GM21619 (cell line): ENCODE results near the gene KCTD6.
"Not testable (repeated sequence)": the region's sequence is repeated elsewhere in the genome, so short reads cannot be mapped to it uniquely, and the experiment has no call there.

Experiments
- ATAC-seq: cut with Tn5 transposase; IDR thresholded peaks from one replicate; pipeline ENCODE4 v1.9.1; 2021; ENCODE audit not compliant: unreplicated experiment

The KCTD6 gene

GRCh38 chr3:58522759-58523425 is 31.0 kb downstream of the KCTD6 start:
- no peak for ATAC-seq

GRCh38 chr3:58524326-58524888 is 32.5 kb downstream of the KCTD6 start:
- ATAC-seq: no peak

- ATAC-seq: no peak
Observed at GRCh38 chr3:58526515-58526957, 34.6 kb downstream of the KCTD6 start.

- not testable (repeated sequence) for ATAC-seq
Observed at GRCh38 chr3:58527440-58527839, 35.5 kb downstream of the KCTD6 start.

GRCh38 chr3:58528629-58529028 is 36.7 kb downstream of the KCTD6 start:
- no peak for ATAC-seq

- ATAC-seq: no peak
Observed at GRCh38 chr3:58529516-58530353, 37.8 kb downstream of the KCTD6 start.

- ATAC-seq: no peak
Observed at GRCh38 chr3:58530354-58530865, 38.5 kb downstream of the KCTD6 start.

GRCh38 chr3:58531555-58531954 is 39.7 kb downstream of the KCTD6 start:
- ATAC-seq: no peak

GRCh38 chr3:58531956-58532355 is 40.1 kb downstream of the KCTD6 start:
- no peak for ATAC-seq

GRCh38 chr3:58532794-58533220 is 40.9 kb downstream of the KCTD6 start:
- peak; percentile 94 for ATAC-seq

GRCh38 chr3:58534592-58535494 is 42.9 kb downstream of the KCTD6 start:
- no peak for ATAC-seq

GRCh38 chr3:58535531-58536500 is 43.9 kb downstream of the KCTD6 start:
- ATAC-seq: no peak

GRCh38 chr3:58536501-58537411 is 44.9 kb downstream of the KCTD6 start, which contains the start of gene ACOX2:
Gene ACOX2 (minus strand): TSS chr3:58537190. CDS start chr3:58535106, 2,084 bp downstream.
- ATAC-seq: no peak

GRCh38 chr3:58537412-58538301 is 45.8 kb downstream of the KCTD6 start:
- no peak for ATAC-seq

GRCh38 chr3:58539626-58540025 is 47.7 kb downstream of the KCTD6 start:
- no peak for ATAC-seq

- no peak for ATAC-seq
Observed at GRCh38 chr3:58540176-58540858, 48.4 kb downstream of the KCTD6 start.

- ATAC-seq: no peak
Observed at GRCh38 chr3:58544541-58544940, 52.6 kb downstream of the KCTD6 start.
